SU-DHL-6 (cell line): ENCODE measurements around the gene MLST8.

Source experiments
- H2AFZ ChIP-seq: fragments of 200-600 bp; sonication (generic); 2 replicates; pipeline ENCODE4 v1.6.1; 2014; ENCODE audit warnings: low read depth, mild to moderate bottlenecking, moderate library complexity, mixed read lengths, antibody characterized with exemption, low read length; ENCODE audit not compliant: severe bottlenecking
- H3F3A ChIP-seq: fragments of 200-600 bp; shearing (Covaris generic); 2 replicates; pipeline ENCODE4 v1.6.0; 2016; ENCODE audit warnings: antibody characterized with exemption, mild to moderate bottlenecking; ENCODE audit not compliant: insufficient read depth
- H3K27ac ChIP-seq: fragments of 200-600 bp; sonication (generic); 2 replicates; pipeline ENCODE4 v1.5.1; 2016; ENCODE audit warnings: low read depth, mild to moderate bottlenecking, low read length, moderate library complexity, mixed read lengths
- H3K27me3 ChIP-seq: fragments of 200-600 bp; sonication (generic), shearing (Covaris generic); 2 replicates; pipeline ENCODE4 v1.6.0; 2014; ENCODE audit warnings: mild to moderate bottlenecking, low read length
- H3K36me3 ChIP-seq: fragments of 200-600 bp; sonication (generic); 2 replicates; pipeline ENCODE4 v1.6.1; 2014; ENCODE audit warnings: mild to moderate bottlenecking, low read length, mixed read lengths
- H3K4me2 ChIP-seq: fragments of 300-600, 200-600 bp; shearing (Covaris generic), sonication (generic); 2 replicates; pipeline ENCODE4 v1.6.0; 2014; ENCODE audit warnings: low read length, low read depth, mild to moderate bottlenecking; ENCODE audit not compliant: poor library complexity, severe bottlenecking
- H3K4me3 ChIP-seq: fragments of 200-600 bp; sonication (generic); 2 replicates; pipeline ENCODE4 v1.5.1; 2014; ENCODE audit warnings: antibody characterized with exemption, low read length, mild to moderate bottlenecking, mixed read lengths; ENCODE audit not compliant: insufficient read depth, poor library complexity, severe bottlenecking
- H3K79me2 ChIP-seq: fragments of 200-600 bp; sonication (generic); 2 replicates; pipeline ENCODE4 v1.6.1; 2014; ENCODE audit warnings: mild to moderate bottlenecking, low read length, moderate library complexity; ENCODE audit not compliant: insufficient read depth
- H3K9ac ChIP-seq: fragments of 200-600 bp; sonication (generic); 2 replicates; pipeline ENCODE4 v1.7.0; 2014; ENCODE audit warnings: mild to moderate bottlenecking, low read length
- H3K9me2 ChIP-seq: fragments of 200-600 bp; sonication (generic); replicated peaks from 2 replicates; pipeline ENCODE4 v1.6.1; 2014; ENCODE audit warnings: low read length; ENCODE audit not compliant: insufficient read depth
- H3K9me3 ChIP-seq: fragments of 200-600 bp; sonication (generic); 2 replicates; pipeline ENCODE4 v1.6.1; 2014; ENCODE audit warnings: low read length, mixed read lengths; ENCODE audit not compliant: insufficient read depth
- H4K20me1 ChIP-seq: fragments of 200-600 bp; sonication (generic); 2 replicates; pipeline ENCODE4 v1.6.1; 2014; ENCODE audit warnings: low read depth, mild to moderate bottlenecking, antibody characterized with exemption, low read length, moderate library complexity, mixed read lengths
- EZH2phosphoT487 ChIP-seq: fragments of 200-600 bp; sonication (generic), shearing (Covaris generic); conservative IDR thresholded peaks from 2 replicates; pipeline ENCODE4 v1.6.1; 2018; ENCODE audit warnings: mild to moderate bottlenecking, antibody characterized with exemption, low read length, moderate library complexity, mixed read lengths
- TF ChIP-seq, protein P1 (sequence below): fragments of 200-600 bp; sonication (generic); IDR thresholded peaks from one replicate; pipeline ENCODE4 v1.5.1; 2017; ENCODE audit warnings: antibody characterized with exemption, mild to moderate bottlenecking, low read length, moderate library complexity; ENCODE audit not compliant: insufficient read depth, poor library complexity, severe bottlenecking

The MLST8 gene

DNA sequence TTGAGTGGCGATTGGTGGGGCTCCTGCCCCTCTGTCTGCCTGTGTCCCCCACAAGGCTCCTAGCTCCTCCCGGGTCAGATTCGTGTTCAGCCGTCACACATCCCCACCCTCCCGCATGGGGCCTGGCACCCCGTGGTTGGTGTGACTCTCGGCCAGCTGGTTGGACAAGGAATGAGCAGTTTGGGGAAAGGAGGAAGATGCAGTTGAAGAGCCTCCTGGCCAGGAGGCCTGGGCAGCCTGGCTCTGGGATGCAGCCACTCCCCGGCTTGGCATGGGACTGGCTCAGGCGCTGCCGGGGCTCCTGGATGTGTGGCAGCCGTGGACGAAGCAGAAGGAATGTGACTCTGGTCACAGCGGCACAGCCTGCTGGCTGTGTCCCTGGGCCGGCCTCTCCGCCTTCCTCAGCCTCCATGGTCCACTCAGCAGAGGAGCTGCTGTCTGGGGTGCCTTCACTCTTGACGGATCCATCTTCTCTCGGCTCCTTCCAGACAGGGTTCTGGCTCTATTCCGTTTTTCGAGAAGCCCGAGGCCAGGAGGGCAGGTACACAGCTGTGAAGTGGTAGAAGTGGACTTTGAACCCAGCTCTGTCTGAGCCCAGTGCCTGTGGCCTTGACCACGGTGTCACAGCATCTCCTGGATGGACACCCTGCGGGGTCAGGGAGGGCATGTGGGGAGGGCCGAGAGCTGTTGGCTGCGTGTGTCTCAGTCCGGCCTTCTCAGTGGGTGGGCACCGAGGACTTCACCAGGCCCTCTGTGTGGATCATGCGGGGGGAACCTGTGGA lies 47.6 kb upstream of the MLST8 start:
- Histone ChIP-seq H4K20me1 (peaks cover 4% of the 10 kb centered on the region; the same call in 1 of the 2 replicates), H3K27me3 (no peaks in the 10 kb centered on the region), H3K79me2 (peaks cover 87% of the 10 kb centered on the region), H3K4me2 (peak overlapping the region; percentile 79), H2AFZ (no peak overlapping the region), H3K9ac (peak overlapping the region; percentile 94), H3K9me2 (no peaks in the 10 kb centered on the region), H3K27ac (no peak overlapping the region), H3K36me3 (peaks cover 22% of the 10 kb centered on the region), H3K4me3 (no peak overlapping the region), H3K9me3 (no peaks in the 10 kb centered on the region), H3F3A (peaks cover 24% of the 10 kb centered on the region)
- TF ChIP-seq, protein P1, sequence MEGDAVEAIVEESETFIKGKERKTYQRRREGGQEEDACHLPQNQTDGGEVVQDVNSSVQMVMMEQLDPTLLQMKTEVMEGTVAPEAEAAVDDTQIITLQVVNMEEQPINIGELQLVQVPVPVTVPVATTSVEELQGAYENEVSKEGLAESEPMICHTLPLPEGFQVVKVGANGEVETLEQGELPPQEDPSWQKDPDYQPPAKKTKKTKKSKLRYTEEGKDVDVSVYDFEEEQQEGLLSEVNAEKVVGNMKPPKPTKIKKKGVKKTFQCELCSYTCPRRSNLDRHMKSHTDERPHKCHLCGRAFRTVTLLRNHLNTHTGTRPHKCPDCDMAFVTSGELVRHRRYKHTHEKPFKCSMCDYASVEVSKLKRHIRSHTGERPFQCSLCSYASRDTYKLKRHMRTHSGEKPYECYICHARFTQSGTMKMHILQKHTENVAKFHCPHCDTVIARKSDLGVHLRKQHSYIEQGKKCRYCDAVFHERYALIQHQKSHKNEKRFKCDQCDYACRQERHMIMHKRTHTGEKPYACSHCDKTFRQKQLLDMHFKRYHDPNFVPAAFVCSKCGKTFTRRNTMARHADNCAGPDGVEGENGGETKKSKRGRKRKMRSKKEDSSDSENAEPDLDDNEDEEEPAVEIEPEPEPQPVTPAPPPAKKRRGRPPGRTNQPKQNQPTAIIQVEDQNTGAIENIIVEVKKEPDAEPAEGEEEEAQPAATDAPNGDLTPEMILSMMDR = no peak
- TF ChIP-seq EZH2phosphoT487 = no peak

DNA sequence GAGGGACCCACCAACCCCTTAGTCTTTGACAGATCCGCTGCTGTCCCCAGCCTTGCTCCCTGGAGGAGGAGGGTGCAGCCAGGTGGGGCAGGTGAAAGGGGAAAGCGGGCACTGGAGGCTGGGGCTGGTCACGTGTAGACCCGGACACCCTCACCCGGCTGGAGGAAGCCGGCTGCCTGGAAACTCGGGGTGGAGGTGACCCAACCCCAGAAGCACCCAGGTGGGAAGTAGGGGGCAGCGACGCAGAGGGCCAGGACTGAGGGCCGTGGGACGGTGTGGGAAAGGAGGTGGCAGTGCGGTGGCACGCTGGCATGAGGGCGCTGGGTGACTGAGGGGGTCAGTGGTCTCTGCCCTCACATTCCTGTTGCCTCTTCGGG lies 47.0 kb upstream of the MLST8 start:
- Histone ChIP-seq H3K79me2 (peaks cover 90% of the 10 kb centered on the region), H3K27me3 (no peaks in the 10 kb centered on the region), H4K20me1 (peaks cover 4% of the 10 kb centered on the region; the same call in 1 of the 2 replicates), H3K9ac (peak overlapping the region; percentile 39; the same call in 1 of the 2 replicates), H3K4me3 (no peak overlapping the region), H3F3A (peaks cover 18% of the 10 kb centered on the region), H3K27ac (no peak overlapping the region), H3K4me2 (no peak overlapping the region), H3K9me2 (no peaks in the 10 kb centered on the region), H3K36me3 (peaks cover 16% of the 10 kb centered on the region), H3K9me3 (no peaks in the 10 kb centered on the region), H2AFZ (no peak overlapping the region)
- TF ChIP-seq, protein P1 = no peak
- no peak for TF ChIP-seq EZH2phosphoT487

GRCh38 chr16:2159175-2159838 lies 45.9 kb upstream of the MLST8 start:
- Histone ChIP-seq H3F3A (peaks cover 8% of the 10 kb centered on the region), H3K9me3 (no peaks in the 10 kb centered on the region), H3K9ac (peak overlapping the region; percentile 39), H3K36me3 (peaks cover 7% of the 10 kb centered on the region), H3K27ac (no peak overlapping the region), H3K9me2 (no peaks in the 10 kb centered on the region), H3K27me3 (no peaks in the 10 kb centered on the region), H3K79me2 (peaks cover 91% of the 10 kb centered on the region), H2AFZ (no peak overlapping the region), H4K20me1 (no peaks in the 10 kb centered on the region; the same call in 1 of the 2 replicates), H3K4me3 (no peak overlapping the region), H3K4me2 (peak overlapping the region; percentile 32)
- TF ChIP-seq, protein P1 = no peak
- TF ChIP-seq EZH2phosphoT487 = no peak
